H9 (cell line): ENCODE data around the gene KBTBD13. TPM values are rescaled to one million over a fixed set of nuclear protein-coding genes. Genes with fewer than 3 reads are reported as not detected.

ENCODE experiments used
- DNase-seq: peaks from one replicate; pipeline ENCODE4 v3.0.0-alpha.2; 2017
- H2AFZ ChIP-seq: one replicate; pipeline ENCODE4 v1.6.1; 2013; ENCODE audit warnings: mild to moderate bottlenecking, low read length, control low read depth, moderate library complexity
- H2AK5ac ChIP-seq: 2 replicates; pipeline ENCODE4 v1.6.1; 2013; ENCODE audit warnings: low read length, control low read depth, mixed read lengths; ENCODE audit not compliant: insufficient read length
- H2BK120ac ChIP-seq: one replicate; pipeline ENCODE4 v1.6.1; 2013; ENCODE audit warnings: low read depth, mild to moderate bottlenecking, low read length, control low read depth, inconsistent platforms; ENCODE audit not compliant: poor library complexity, severe bottlenecking
- H2BK12ac ChIP-seq: 2 replicates; pipeline ENCODE4 v1.6.1; 2013; ENCODE audit warnings: low read length, control low read depth, mixed read lengths, low read depth; ENCODE audit not compliant: insufficient read length
- H2BK15ac ChIP-seq: 2 replicates; pipeline ENCODE4 v1.6.1; 2013; ENCODE audit warnings: low read depth, low read length, control low read depth
- H2BK20ac ChIP-seq: one replicate; pipeline ENCODE4 v1.6.1; 2013; ENCODE audit warnings: low read depth, mild to moderate bottlenecking, low read length, control low read depth, inconsistent platforms; ENCODE audit not compliant: poor library complexity, severe bottlenecking
- H2BK5ac ChIP-seq: 2 replicates; pipeline ENCODE4 v1.6.1; 2013; ENCODE audit warnings: low read length, control low read depth, mixed read lengths; ENCODE audit not compliant: insufficient read length
- H3K14ac ChIP-seq: 2 replicates; pipeline ENCODE4 v1.6.1; 2013; ENCODE audit warnings: low read length, control low read depth; ENCODE audit not compliant: insufficient read depth
- H3K18ac ChIP-seq: 2 replicates; pipeline ENCODE4 v1.6.1; 2013; ENCODE audit warnings: low read depth, mild to moderate bottlenecking, mixed read lengths, low read length, control low read depth; ENCODE audit not compliant: insufficient read length
- H3K23ac ChIP-seq: 2 replicates; pipeline ENCODE4 v1.6.1; 2013; ENCODE audit warnings: low read length, control low read depth, mixed read lengths, low read depth; ENCODE audit not compliant: insufficient read length
- H3K23me2 ChIP-seq: 2 replicates; pipeline ENCODE4 v1.6.1; 2013; ENCODE audit warnings: low read depth, mild to moderate bottlenecking, mixed read lengths, low read length, control low read depth; ENCODE audit not compliant: insufficient read length, poor library complexity, severe bottlenecking
- H3K27ac ChIP-seq: 2 replicates; pipeline ENCODE4 v1.5.1; 2013; ENCODE audit warnings: low read length, control low read depth, mixed read lengths, low read depth; ENCODE audit not compliant: insufficient read length
- H3K27me3 ChIP-seq: 2 replicates; pipeline ENCODE4 v1.6.1; 2013; ENCODE audit warnings: low read length, control low read depth, inconsistent platforms; ENCODE audit not compliant: insufficient read depth
- H3K4ac ChIP-seq: 2 replicates; pipeline ENCODE4 v1.6.1; 2013; ENCODE audit warnings: low read depth, mild to moderate bottlenecking, control low read depth, inconsistent platforms, low read length, moderate library complexity
- H3K4me1 ChIP-seq: 2 replicates; pipeline ENCODE4 v1.6.1; 2013; ENCODE audit warnings: low read length, control low read depth, inconsistent platforms; ENCODE audit not compliant: insufficient read depth
- H3K4me2 ChIP-seq: 2 replicates; pipeline ENCODE4 v1.6.1; 2013; ENCODE audit warnings: low read length, control low read depth, mixed read lengths; ENCODE audit not compliant: insufficient read length, insufficient read depth
- H3K56ac ChIP-seq: 2 replicates; pipeline ENCODE4 v1.6.1; 2013; ENCODE audit warnings: low read depth, mild to moderate bottlenecking, mixed read lengths, low read length, control low read depth; ENCODE audit not compliant: insufficient read length
- H3K79me1 ChIP-seq: 2 replicates; pipeline ENCODE4 v1.6.1; 2013; ENCODE audit warnings: low read depth, mild to moderate bottlenecking, moderate library complexity, low read length, control low read depth, inconsistent platforms; ENCODE audit not compliant: insufficient read depth, poor library complexity, severe bottlenecking
- H3K79me2 ChIP-seq: 2 replicates; pipeline ENCODE4 v1.6.1; 2013; ENCODE audit warnings: low read length, control low read depth, inconsistent platforms; ENCODE audit not compliant: insufficient read depth
- H3K9ac ChIP-seq: 2 replicates; pipeline ENCODE4 v1.6.1; 2013; ENCODE audit warnings: low read length, control low read depth, mixed read lengths; ENCODE audit not compliant: insufficient read length; ENCODE audit errors: extremely low read depth
- H3K9me3 ChIP-seq: one replicate; pipeline ENCODE4 v1.6.1; 2013; ENCODE audit warnings: low read depth, low read length, inconsistent platforms; ENCODE audit not compliant: control insufficient read depth
- H3T11ph ChIP-seq: one replicate; pipeline ENCODE4 v1.6.1; 2013; ENCODE audit warnings: mild to moderate bottlenecking, low read length, control low read depth, inconsistent platforms
- H4K20me1 ChIP-seq: one replicate; pipeline ENCODE4 v1.6.1; 2013; ENCODE audit not compliant: control insufficient read depth, insufficient read length, insufficient read depth
- H4K5ac ChIP-seq: 2 replicates; pipeline ENCODE4 v1.6.1; 2013; ENCODE audit warnings: low read depth, mild to moderate bottlenecking, mixed read lengths, low read length, control low read depth; ENCODE audit not compliant: insufficient read length
- H4K8ac ChIP-seq: replicated peaks from 2 replicates; pipeline ENCODE4 v1.6.1; 2013; ENCODE audit warnings: low read length, control low read depth, mixed read lengths, low read depth; ENCODE audit not compliant: insufficient read length
- H4K91ac ChIP-seq: 2 replicates; pipeline ENCODE4 v1.6.1; 2013; ENCODE audit warnings: low read depth, mild to moderate bottlenecking, moderate library complexity, mixed read lengths, low read length, control low read depth; ENCODE audit not compliant: insufficient read length
- H3K27ac Mint-ChIP-seq, 3 experiments: 2 replicates in 2 of 3; 3 replicates in 1 of 3; pipeline ENCODE4 v1.8.0; 2020 to 2021; ENCODE audit warnings: mixed read lengths in 3 of 3, mild to moderate bottlenecking in 1 of 3, moderate library complexity in 1 of 3
- H3K27me3 Mint-ChIP-seq: 2 replicates; pipeline ENCODE4 v1.8.0; 2021; ENCODE audit warnings: low read depth, mild to moderate bottlenecking, moderate library complexity, mixed read lengths
- H3K36me3 Mint-ChIP-seq, 3 experiments: 2 replicates in 2 of 3; 3 replicates in 1 of 3; pipeline ENCODE4 v1.8.0; 2020 to 2021; ENCODE audit warnings: low read depth in 3 of 3, mixed read lengths in 3 of 3; ENCODE audit not compliant: insufficient read depth in 1 of 3
- H3K4me1 Mint-ChIP-seq, 2 experiments: 2 replicates each; pipeline ENCODE4 v1.8.0; 2020; ENCODE audit warnings: mixed read lengths in 2 of 2
- H3K4me3 Mint-ChIP-seq, 2 experiments: 2 replicates in 1 of 2; 3 replicates in 1 of 2; pipeline ENCODE4 v1.8.0; 2020 to 2021; ENCODE audit warnings: mild to moderate bottlenecking in 2 of 2, mixed read lengths in 2 of 2, moderate library complexity in 1 of 2
- H3K9me3 Mint-ChIP-seq, 2 experiments: 2 replicates in 1 of 2; 3 replicates in 1 of 2; pipeline ENCODE4 v1.8.0; 2020; ENCODE audit warnings: mild to moderate bottlenecking in 2 of 2, mixed read lengths in 2 of 2, moderate library complexity in 1 of 2
- CTCF ChIP-seq: fragments of 200-600 bp; sonication (generic); conservative IDR thresholded peaks from 3 replicates; pipeline ENCODE4 v1.8.0; 2021; ENCODE audit warnings: antibody characterized with exemption, mild to moderate bottlenecking
- WGBS: extraction: QIAGEN DNeasy Blood & Tissue Kit; methylation state at CpG from one replicate; pipeline ENCODE4 v1.1.7; 2013; ENCODE audit warnings: missing lambda C conversion rate, low lambda C conversion rate, mixed read lengths; ENCODE audit not compliant: insufficient read length; ENCODE audit errors: extremely low coverage; 5-methylcytosine and 5-hydroxymethylcytosine counted together
- total RNA-seq: library from RNA; stranded (reverse); gene quantifications from 2 replicates; pipeline ENCODE4 v1.2.1, GENCODE V29; 2021

KBTBD13 gene
- total RNA-seq, 1 experiment from 2014 or later: not detected

DNA sequence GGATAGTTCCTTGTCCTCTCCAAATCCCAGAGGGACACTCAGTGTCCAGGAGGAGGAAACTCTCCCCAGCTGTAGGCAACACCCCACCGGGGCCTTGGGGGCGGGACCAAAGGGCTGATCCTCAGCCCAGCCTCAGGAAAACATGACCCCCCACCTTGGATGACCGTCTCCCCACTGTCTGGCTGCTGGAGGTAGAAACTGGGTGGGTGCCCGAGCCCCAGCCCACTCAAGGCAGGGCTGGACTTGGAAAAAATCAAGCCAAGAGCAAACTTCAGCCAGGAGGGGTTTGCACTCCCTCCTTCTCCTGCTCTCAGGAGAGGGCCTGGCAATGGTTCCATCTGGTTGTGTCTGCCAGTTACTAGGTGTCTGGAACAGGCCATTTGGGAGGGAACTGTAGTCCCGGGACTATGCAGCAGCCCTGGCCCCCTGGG is 5.2 kb upstream of the KBTBD13 start:
- H3K27ac Mint-ChIP-seq: no peak overlapping the region
- no peak overlapping the region for H3K9ac ChIP-seq
- no peaks in the 10 kb centered on the region for H3K79me2 ChIP-seq
- H4K5ac ChIP-seq: no peak overlapping the region
- no peak overlapping the region for H3K27ac ChIP-seq
- no peak overlapping the region for H2BK5ac ChIP-seq
- no peak overlapping the region for H3K18ac ChIP-seq
- no peak for DNase-seq
- TF ChIP-seq CTCF: no peak
- no peaks in the 10 kb centered on the region for H3K79me1 ChIP-seq
- no peak overlapping the region for H4K91ac ChIP-seq
- H3K4ac ChIP-seq: no peak overlapping the region
- H2AK5ac ChIP-seq: no peak overlapping the region
- H3K4me3 Mint-ChIP-seq: no peak overlapping the region
- no peak overlapping the region for H2BK15ac ChIP-seq
- H3K4me1 ChIP-seq: peaks cover 5% of the 10 kb centered on the region
- H4K8ac ChIP-seq: no peak overlapping the region
- peaks cover 7% of the 10 kb centered on the region for H3K23me2 ChIP-seq
- peaks cover 23 to 26% of the 10 kb centered on the region in 2 experiments for H3K4me1 Mint-ChIP-seq
- no peak overlapping the region for H2BK120ac ChIP-seq
- no peak overlapping the region for H3T11ph ChIP-seq
- H4K20me1 ChIP-seq: no peaks in the 10 kb centered on the region
- H3K56ac ChIP-seq: no peak overlapping the region
- H2AFZ ChIP-seq: no peak overlapping the region
- H3K9me3 Mint-ChIP-seq: peaks cover 3 to 10% of the 10 kb centered on the region in 2 experiments; a peak in 3 of 5 replicates
- no peak overlapping the region for H2BK12ac ChIP-seq
- H3K4me2 ChIP-seq: no peak overlapping the region
- peaks cover 14% of the 10 kb centered on the region for H3K27me3 Mint-ChIP-seq
- H2BK20ac ChIP-seq: no peak overlapping the region
- no peaks in the 10 kb centered on the region for H3K9me3 ChIP-seq
- H3K23ac ChIP-seq: no peak overlapping the region
- WGBS: no CpG with 5 or more reads among the region's 5 CpGs
- peaks cover 0 to under 1% (median 0%) of the 10 kb centered on the region in 3 experiments; a peak in 3 of 7 replicates for H3K36me3 Mint-ChIP-seq
- H3K27me3 ChIP-seq: no peaks in the 10 kb centered on the region
- H3K14ac ChIP-seq: no peak overlapping the region
